Large intestine (tissue), 3 donors: ENCODE results near the gene PTPRG. TPM values are rescaled to one million over a fixed set of nuclear protein-coding genes. Genes with fewer than 3 reads are reported as not detected.

Source experiments
- DNase-seq, 2 donors: peaks; one replicate each; pipeline versions ENCODE4 v3.0.0 to v3.0.0-alpha.2; 2013
- H3K27ac ChIP-seq: one replicate; pipeline ENCODE4 v1.5.1; 2013; ENCODE audit warnings: low read length
- H3K27me3 ChIP-seq: 2 replicates; pipeline ENCODE4 v1.6.1; 2013; ENCODE audit warnings: low read length; ENCODE audit not compliant: control insufficient read depth, insufficient read depth
- H3K36me3 ChIP-seq: 2 replicates; pipeline ENCODE4 v1.6.1; 2013; ENCODE audit warnings: low read length; ENCODE audit not compliant: control insufficient read depth, insufficient read depth
- H3K4me1 ChIP-seq: one replicate; pipeline ENCODE4 v1.6.1; 2013; ENCODE audit warnings: low read length; ENCODE audit not compliant: control insufficient read depth, insufficient read depth
- H3K4me3 ChIP-seq: one replicate; pipeline ENCODE4 v1.5.1; 2013; ENCODE audit warnings: low read length
- H3K9me3 ChIP-seq: one replicate; pipeline ENCODE4 v1.6.1; 2013; ENCODE audit warnings: mild to moderate bottlenecking, low read depth, low read length, moderate library complexity; ENCODE audit not compliant: control insufficient read depth
- WGBS: methylation state at CpG from one replicate; pipeline ENCODE4 v1.1.5; 2013; ENCODE audit warnings: low lambda C conversion rate; ENCODE audit not compliant: insufficient coverage; 5-methylcytosine and 5-hydroxymethylcytosine counted together
- polyA plus RNA-seq: library from polyadenylated mRNA; unstranded; fragments of 120-200 nt; gene quantifications from one replicate; pipeline ENCODE4 v1.2.1, GENCODE V29; 2013

Gene PTPRG
- polyA plus RNA-seq, 1 donor, result 18.3 TPM

- peaks cover 11% of the 10 kb centered on the region for H3K4me1 ChIP-seq
- H3K27me3 ChIP-seq, result no peaks in the 10 kb centered on the region
- no peak overlapping the region for H3K4me3 ChIP-seq
- no peaks in the 10 kb centered on the region for H3K36me3 ChIP-seq
- 89% methylated on average over 6 of the region's 9 CpGs for WGBS
- no peaks in the 10 kb centered on the region for H3K9me3 ChIP-seq
- no peak for DNase-seq
- no peak overlapping the region for H3K27ac ChIP-seq
Observed at GRCh38 chr3:61899700-61900462, 338.5 kb downstream of the PTPRG start.

- WGBS, result no CpG with 5 or more reads among the region's 2 CpGs
- H3K27ac ChIP-seq, result no peak overlapping the region
Observed at GRCh38 chr3:61901496-61901895, 340.1 kb downstream of the PTPRG start.

GRCh38 chr3:61901986-61902385 is 340.6 kb downstream of the PTPRG start:
- H3K9me3 ChIP-seq, result no peaks in the 10 kb centered on the region
- no peaks in the 10 kb centered on the region for H3K27me3 ChIP-seq
- no peak overlapping the region for H3K27ac ChIP-seq
- no peak overlapping the region for H3K4me3 ChIP-seq
- peaks cover 3% of the 10 kb centered on the region for H3K4me1 ChIP-seq
- H3K36me3 ChIP-seq, result no peaks in the 10 kb centered on the region
- no peak for DNase-seq
- WGBS, result no CpG with 5 or more reads among the region's 2 CpGs

More at GRCh38 chr3:61901496-61901895, 340.1 kb downstream of the PTPRG start:
- peaks cover 3% of the 10 kb centered on the region for H3K4me1 ChIP-seq
- no peaks in the 10 kb centered on the region for H3K9me3 ChIP-seq
- no peak for DNase-seq
- H3K4me3 ChIP-seq, result no peak overlapping the region
- no peaks in the 10 kb centered on the region for H3K27me3 ChIP-seq
- H3K36me3 ChIP-seq, result no peaks in the 10 kb centered on the region

GRCh38 chr3:61903074-61903473 is 341.7 kb downstream of the PTPRG start:
- no peak for DNase-seq
- 71% methylated on average over 1 of the region's 9 CpGs for WGBS
- H3K9me3 ChIP-seq, result no peaks in the 10 kb centered on the region
- H3K4me1 ChIP-seq, result peaks cover 3% of the 10 kb centered on the region
- H3K27me3 ChIP-seq, result no peaks in the 10 kb centered on the region
- no peak overlapping the region for H3K27ac ChIP-seq
- H3K36me3 ChIP-seq, result no peaks in the 10 kb centered on the region
- no peak overlapping the region for H3K4me3 ChIP-seq

- Histone ChIP-seq H3K27ac (no peak overlapping the region), H3K9me3 (no peaks in the 10 kb centered on the region), H3K4me1 (peaks cover 3% of the 10 kb centered on the region), H3K27me3 (no peaks in the 10 kb centered on the region), H3K36me3 (no peaks in the 10 kb centered on the region), H3K4me3 (no peak overlapping the region)
- WGBS, result 60% methylated on average over 1 of the region's 4 CpGs
- DNase-seq, result no peak
Observed at GRCh38 chr3:61903931-61904657, 342.7 kb downstream of the PTPRG start.

- H3K27ac ChIP-seq, result no peak overlapping the region
- no peaks in the 10 kb centered on the region for H3K27me3 ChIP-seq
- no peaks in the 10 kb centered on the region for H3K36me3 ChIP-seq
- no CpG with 5 or more reads among the region's 7 CpGs for WGBS
- peaks cover 3% of the 10 kb centered on the region for H3K4me1 ChIP-seq
- no peak overlapping the region for H3K4me3 ChIP-seq
- no peak for DNase-seq
- no peaks in the 10 kb centered on the region for H3K9me3 ChIP-seq
Observed at GRCh38 chr3:61907210-61907795, 345.9 kb downstream of the PTPRG start.

- DNase-seq, result no peak
- Histone ChIP-seq H3K36me3 (no peaks in the 10 kb centered on the region), H3K27ac (no peak overlapping the region), H3K4me3 (no peak overlapping the region), H3K27me3 (no peaks in the 10 kb centered on the region), H3K9me3 (no peaks in the 10 kb centered on the region), H3K4me1 (peaks cover 3% of the 10 kb centered on the region)
- WGBS, result no CpG with 5 or more reads among the region's 1 CpG
Observed at GRCh38 chr3:61908382-61908781, 347.0 kb downstream of the PTPRG start.

GRCh38 chr3:61910732-61911131 is 349.4 kb downstream of the PTPRG start:
- no peak for DNase-seq
- Histone ChIP-seq H3K27ac (no peak overlapping the region), H3K4me1 (no peaks in the 10 kb centered on the region), H3K9me3 (no peaks in the 10 kb centered on the region), H3K27me3 (no peaks in the 10 kb centered on the region), H3K36me3 (no peaks in the 10 kb centered on the region), H3K4me3 (no peak overlapping the region)
- WGBS, result no CpG with 5 or more reads among the region's 3 CpGs

- Histone ChIP-seq H3K27ac (no peak overlapping the region), H3K9me3 (no peaks in the 10 kb centered on the region), H3K36me3 (no peaks in the 10 kb centered on the region), H3K4me1 (no peaks in the 10 kb centered on the region), H3K4me3 (no peak overlapping the region), H3K27me3 (no peaks in the 10 kb centered on the region)
- WGBS, result 100% methylated on average over 1 of the region's 1 CpG
- no peak for DNase-seq
Observed at GRCh38 chr3:61912158-61912557, 350.8 kb downstream of the PTPRG start.

GRCh38 chr3:61913701-61914100 is 352.3 kb downstream of the PTPRG start:
- no CpG with 5 or more reads among the region's 3 CpGs for WGBS
- no peaks in the 10 kb centered on the region for H3K9me3 ChIP-seq
- H3K27me3 ChIP-seq, result no peaks in the 10 kb centered on the region
- H3K27ac ChIP-seq, result no peak overlapping the region
- no peak overlapping the region for H3K4me3 ChIP-seq
- H3K4me1 ChIP-seq, result no peaks in the 10 kb centered on the region
- H3K36me3 ChIP-seq, result no peaks in the 10 kb centered on the region
- DNase-seq, result no peak
